Esophagus mucosa (tissue), 1 donor: ENCODE measurements around the gene SRBD1. TPM values are rescaled to one million over a fixed set of nuclear protein-coding genes. Genes with fewer than 3 reads are reported as not detected.

Source experiments
- ATAC-seq: fragments of 200-7000 bp; cut with Tn5 transposase; one replicate; pipeline ENCODE4 v1.9.1; 2020
- total RNA-seq: library from RNA; stranded (reverse); gene quantifications from one replicate; pipeline ENCODE4 v1.2.4, GENCODE V29; 2023
- donor health status: DM: yes; HTN: yes; CAD: no.

The SRBD1 gene
- total RNA-seq, 1 donor from 2014 or later: 9.2 TPM

DNA sequence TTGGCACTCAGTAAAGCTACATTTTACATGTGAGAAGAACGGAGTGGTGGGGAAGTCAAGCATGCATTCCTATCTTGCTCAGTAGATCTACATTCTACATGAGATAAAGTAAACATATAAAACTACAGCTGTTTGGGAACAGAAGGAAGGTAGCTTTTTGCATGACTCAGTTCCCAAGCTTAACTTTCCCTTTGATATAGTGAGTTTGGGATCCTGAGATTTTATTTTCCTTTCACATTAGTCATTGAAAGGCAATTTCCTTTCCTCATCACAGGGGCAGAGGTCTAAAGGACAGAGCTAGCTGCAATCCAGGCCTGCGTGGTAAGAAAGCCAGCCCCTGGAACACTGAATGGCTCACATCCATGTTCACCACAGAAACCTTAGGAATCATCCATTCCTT lies 257.2 kb downstream of the SRBD1 start:
- ATAC-seq: no peak

- no peak for ATAC-seq
Observed at GRCh38 chr2:45352506-45352905, 258.6 kb downstream of the SRBD1 start.

GRCh38 chr2:45345331-45346234 lies 265.5 kb downstream of the SRBD1 start:
- no peak for ATAC-seq

GRCh38 chr2:45344502-45344901 lies 266.6 kb downstream of the SRBD1 start:
- no peak for ATAC-seq

- ATAC-seq: no peak
Observed at GRCh38 chr2:45344071-45344470, 267.0 kb downstream of the SRBD1 start.

DNA sequence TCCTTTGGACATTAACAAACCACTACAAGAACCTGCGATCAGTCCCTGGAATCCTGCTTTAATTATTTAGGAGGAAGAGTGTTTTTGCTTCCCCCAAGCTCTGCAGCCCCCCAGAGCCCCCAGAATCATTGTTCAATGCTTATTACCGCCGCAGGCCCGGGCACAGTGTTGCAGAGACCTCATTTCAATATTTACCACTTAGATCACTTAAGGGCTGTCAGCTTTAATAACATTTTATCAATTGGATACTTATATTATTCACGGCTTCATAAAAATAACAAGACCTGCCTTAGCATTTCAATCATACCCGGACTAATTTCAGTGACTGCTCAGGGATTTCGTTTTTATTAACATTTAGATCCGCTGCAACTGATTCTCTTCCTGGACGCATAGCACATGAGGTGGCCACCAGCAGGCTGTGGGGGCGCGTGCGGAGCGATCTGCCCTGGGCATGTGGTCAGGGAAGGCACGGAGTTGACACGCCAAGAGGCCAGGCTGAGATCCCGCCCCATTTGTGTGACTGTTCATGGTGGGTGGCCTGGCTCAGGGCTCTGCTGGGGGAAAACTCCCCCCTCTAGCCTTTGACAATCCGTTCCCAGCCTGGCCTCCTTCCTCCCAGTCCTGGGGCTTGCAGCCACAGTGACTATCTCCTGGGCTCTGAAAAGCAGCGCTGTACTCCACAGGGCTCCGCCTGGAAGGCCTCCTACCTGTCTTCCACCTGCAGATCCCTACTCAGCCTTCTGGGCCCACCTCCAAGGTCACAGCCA lies 267.6 kb downstream of the SRBD1 start:
- ATAC-seq: no peak

DNA sequence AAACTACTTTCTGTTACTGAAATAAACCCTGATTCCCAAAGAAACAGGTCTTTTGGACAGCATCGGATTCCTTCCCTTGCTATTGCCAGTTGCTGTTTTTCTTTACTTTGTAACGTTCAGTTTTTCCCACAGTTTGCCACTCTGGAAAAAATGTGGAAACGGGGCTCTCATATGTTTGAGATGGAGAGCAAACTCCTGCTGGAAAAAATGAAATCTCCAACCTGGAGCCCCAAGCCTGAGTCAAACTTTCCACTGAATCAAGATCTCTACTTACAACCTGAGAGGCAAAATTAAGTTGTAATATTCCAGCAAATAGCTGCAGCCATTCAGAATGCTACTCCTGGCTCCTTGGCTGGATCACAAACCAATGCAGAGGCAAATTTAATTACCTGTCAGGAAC lies 270.7 kb downstream of the SRBD1 start:
- ATAC-seq: no peak

GRCh38 chr2:45339253-45339652 lies 271.8 kb downstream of the SRBD1 start:
- no peak for ATAC-seq

Other genes starting within 250 kb of the SRBD1 start
- 13.1 TPM for gene PRKCE, start 40.4 kb upstream of the SRBD1 start, total RNA-seq